ENCODE results near the gene TMEM108.

DNA sequence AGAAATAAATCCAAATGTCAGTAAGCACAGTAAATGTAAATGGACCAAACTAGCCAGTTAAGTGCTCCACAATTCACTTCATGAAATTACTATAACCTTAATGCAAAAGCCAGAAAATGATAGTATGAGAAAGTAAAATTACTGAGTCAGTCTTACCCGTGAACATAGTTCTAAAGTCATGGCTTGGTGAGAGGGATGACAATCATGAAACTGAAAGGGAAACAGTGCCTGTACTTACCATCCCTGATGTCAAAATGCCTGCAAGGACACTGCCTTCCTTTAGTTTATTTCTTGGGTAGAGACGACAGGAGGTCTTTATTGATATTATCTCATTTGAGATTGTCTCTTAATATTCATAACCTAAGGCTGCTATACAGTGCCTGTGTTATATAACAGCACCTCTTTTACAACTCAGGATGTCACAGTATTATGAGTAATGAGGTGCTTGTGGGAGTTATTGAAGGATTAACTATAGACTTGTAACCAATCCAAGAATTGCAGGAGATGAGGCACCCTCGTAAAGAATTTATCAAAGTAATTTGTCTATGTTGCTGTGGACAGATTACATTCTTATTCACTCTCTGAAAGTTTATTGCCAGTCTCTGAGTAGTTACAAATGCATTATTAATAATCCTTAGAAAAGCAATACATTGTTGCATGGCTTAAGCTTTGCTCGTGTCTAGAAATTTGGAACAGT lies 218.7 kb downstream of the TMEM108 start:
- TF ChIP-seq CTCF (IDR thresholded peaks at IDR 0.05) (no peak), POLR2A (IDR thresholded peaks at IDR 0.05) (no peak)
